ENCODE measurements around the gene PEMT.

PEMT gene

DNA sequence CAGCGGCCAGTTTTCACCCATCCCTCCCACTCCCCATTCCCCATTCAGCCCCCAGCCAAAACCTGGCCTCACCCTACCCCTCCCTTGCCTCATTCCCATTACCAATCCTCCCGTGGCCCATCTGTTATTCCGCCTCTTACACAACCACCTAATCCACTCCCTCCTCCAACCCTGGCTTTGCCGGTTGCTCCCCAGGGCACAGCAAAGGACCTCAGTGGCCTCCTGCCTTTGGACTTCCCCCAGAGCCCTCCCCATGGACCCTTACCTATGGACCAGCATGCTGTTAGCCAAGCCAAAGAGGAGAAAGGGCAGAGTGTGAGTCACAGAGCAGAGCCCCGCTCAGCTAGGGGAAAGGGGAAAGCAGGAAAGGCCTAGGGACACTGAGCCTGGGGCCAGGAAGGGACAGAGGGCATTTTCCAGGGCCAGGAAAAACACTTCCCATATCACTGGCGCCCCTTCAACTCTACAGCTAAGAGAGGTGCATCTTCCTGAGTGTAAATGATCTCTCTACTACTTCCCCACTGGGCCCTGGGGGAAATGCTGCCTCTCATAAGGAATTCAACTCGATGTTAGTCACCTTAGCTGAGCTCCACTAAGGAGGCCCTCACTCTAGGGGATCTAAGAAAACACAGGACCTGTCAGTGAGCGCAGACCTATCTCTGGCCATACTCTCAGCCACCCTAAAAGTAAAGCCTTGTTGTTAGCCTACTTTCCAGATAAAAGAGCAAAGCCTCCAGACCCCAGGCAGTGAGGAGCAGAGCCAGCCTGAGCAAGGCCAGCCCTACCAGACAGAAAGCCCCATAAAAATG, 10.6 kb downstream of the PEMT start:
- no peak overlapping the region for H3K4me2 ChIP-seq (ENCODE audit: low read length)
- H3K27ac ChIP-seq (ENCODE audit: low read depth, low read length, poor library complexity, severe bottlenecking) = no peak overlapping the region
- TF ChIP-seq, protein P1, sequence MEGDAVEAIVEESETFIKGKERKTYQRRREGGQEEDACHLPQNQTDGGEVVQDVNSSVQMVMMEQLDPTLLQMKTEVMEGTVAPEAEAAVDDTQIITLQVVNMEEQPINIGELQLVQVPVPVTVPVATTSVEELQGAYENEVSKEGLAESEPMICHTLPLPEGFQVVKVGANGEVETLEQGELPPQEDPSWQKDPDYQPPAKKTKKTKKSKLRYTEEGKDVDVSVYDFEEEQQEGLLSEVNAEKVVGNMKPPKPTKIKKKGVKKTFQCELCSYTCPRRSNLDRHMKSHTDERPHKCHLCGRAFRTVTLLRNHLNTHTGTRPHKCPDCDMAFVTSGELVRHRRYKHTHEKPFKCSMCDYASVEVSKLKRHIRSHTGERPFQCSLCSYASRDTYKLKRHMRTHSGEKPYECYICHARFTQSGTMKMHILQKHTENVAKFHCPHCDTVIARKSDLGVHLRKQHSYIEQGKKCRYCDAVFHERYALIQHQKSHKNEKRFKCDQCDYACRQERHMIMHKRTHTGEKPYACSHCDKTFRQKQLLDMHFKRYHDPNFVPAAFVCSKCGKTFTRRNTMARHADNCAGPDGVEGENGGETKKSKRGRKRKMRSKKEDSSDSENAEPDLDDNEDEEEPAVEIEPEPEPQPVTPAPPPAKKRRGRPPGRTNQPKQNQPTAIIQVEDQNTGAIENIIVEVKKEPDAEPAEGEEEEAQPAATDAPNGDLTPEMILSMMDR (IDR thresholded peaks at IDR 0.05; ENCODE audit: low read length) = no peak
- H3F3A ChIP-seq (ENCODE audit: insufficient read depth, low read length) = no peaks in the 10 kb centered on the region
- H4K20me1 ChIP-seq (ENCODE audit: insufficient read depth, low read length) = no peaks in the 10 kb centered on the region
- no peak overlapping the region for H3K4me3 ChIP-seq (ENCODE audit: low read depth, low read length, poor library complexity, severe bottlenecking)
- no peaks in the 10 kb centered on the region for H3K4me1 ChIP-seq (ENCODE audit: insufficient read depth, low read length, severe bottlenecking)
- no peaks in the 10 kb centered on the region for H3K79me2 ChIP-seq (ENCODE audit: insufficient read depth, low read length)
- no peaks in the 10 kb centered on the region for H3K27me3 ChIP-seq (ENCODE audit: insufficient read depth, low read length)
- no peaks in the 10 kb centered on the region for H3K9me2 ChIP-seq (ENCODE audit: low read depth, low read length)
- no peaks in the 10 kb centered on the region for H3K36me3 ChIP-seq (ENCODE audit: insufficient read depth, low read length)
- H3K9me3 ChIP-seq (ENCODE audit: low read length) = no peaks in the 10 kb centered on the region
- no peak overlapping the region for H2AFZ ChIP-seq (ENCODE audit: low read length)
- H3K9ac ChIP-seq (ENCODE audit: low read length) = no peak overlapping the region

DNA sequence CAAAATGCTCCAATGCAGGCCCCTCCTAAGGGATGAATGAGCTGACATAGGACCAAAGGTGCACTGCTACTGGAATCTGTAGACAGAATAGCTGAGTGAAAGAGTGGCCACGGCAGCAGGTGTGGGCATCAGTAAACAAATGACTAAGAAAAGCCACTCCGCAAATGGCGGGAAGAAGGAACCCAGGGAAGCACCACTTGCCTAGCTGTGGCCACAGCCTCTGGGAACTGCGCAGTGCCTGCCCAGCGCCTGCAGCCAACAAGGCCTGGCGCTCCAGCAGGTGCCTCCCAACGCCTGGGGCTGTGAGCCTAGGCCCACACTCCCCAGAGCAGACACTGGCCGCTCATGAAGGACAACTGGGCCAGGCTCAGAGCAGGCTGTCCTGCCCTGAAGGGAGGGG, 11.8 kb downstream of the PEMT start:
- Histone ChIP-seq H3K4me1 (ENCODE audit: insufficient read depth, low read length, severe bottlenecking) (no peaks in the 10 kb centered on the region), H3K4me3 (ENCODE audit: low read depth, low read length, poor library complexity, severe bottlenecking) (no peak overlapping the region), H3K9me3 (ENCODE audit: low read length) (no peaks in the 10 kb centered on the region), H3K9ac (ENCODE audit: low read length) (no peak overlapping the region), H3K4me2 (ENCODE audit: low read length) (no peak overlapping the region), H3K79me2 (ENCODE audit: insufficient read depth, low read length) (no peaks in the 10 kb centered on the region), H3F3A (ENCODE audit: insufficient read depth, low read length) (no peaks in the 10 kb centered on the region), H2AFZ (ENCODE audit: low read length) (no peak overlapping the region), H3K27me3 (ENCODE audit: insufficient read depth, low read length) (no peaks in the 10 kb centered on the region), H4K20me1 (ENCODE audit: insufficient read depth, low read length) (no peaks in the 10 kb centered on the region), H3K36me3 (ENCODE audit: insufficient read depth, low read length) (no peaks in the 10 kb centered on the region), H3K9me2 (ENCODE audit: low read depth, low read length) (no peaks in the 10 kb centered on the region), H3K27ac (ENCODE audit: low read depth, low read length, poor library complexity, severe bottlenecking) (no peak overlapping the region)
- TF ChIP-seq EZH2 (IDR thresholded peaks at IDR 0.05; ENCODE audit: borderline replicate concordance, low read length) = no peak
- TF ChIP-seq, protein P1 (IDR thresholded peaks at IDR 0.05; ENCODE audit: low read length) = no peak

DNA sequence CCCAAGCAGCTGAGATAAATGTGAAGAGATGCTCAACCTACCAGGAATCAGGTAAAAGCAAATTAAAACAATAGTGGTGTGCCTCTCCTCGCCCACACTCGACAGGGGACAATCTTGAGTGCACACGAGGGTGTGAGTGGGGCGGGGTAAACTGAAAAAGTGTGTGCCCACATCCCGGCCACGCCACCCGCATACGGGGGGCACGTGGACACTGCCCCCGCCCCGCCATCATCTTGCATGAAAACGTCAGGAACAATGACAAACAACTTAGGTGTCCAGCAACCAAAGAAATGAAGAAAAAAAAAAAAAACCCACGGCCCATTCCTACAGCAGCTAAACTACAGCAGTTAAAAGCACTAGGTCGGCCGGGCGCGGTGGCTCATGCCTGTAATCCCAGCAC, 14.1 kb downstream of the PEMT start:
- Histone ChIP-seq H3K36me3 (ENCODE audit: insufficient read depth, low read length) (no peaks in the 10 kb centered on the region), H3K4me3 (ENCODE audit: low read depth, low read length, poor library complexity, severe bottlenecking) (no peak overlapping the region), H2AFZ (ENCODE audit: low read length) (no peak overlapping the region), H3K4me1 (ENCODE audit: insufficient read depth, low read length, severe bottlenecking) (no peaks in the 10 kb centered on the region), H3K9me3 (ENCODE audit: low read length) (no peaks in the 10 kb centered on the region), H3K9ac (ENCODE audit: low read length) (no peak overlapping the region), H3F3A (ENCODE audit: insufficient read depth, low read length) (no peaks in the 10 kb centered on the region), H4K20me1 (ENCODE audit: insufficient read depth, low read length) (no peaks in the 10 kb centered on the region), H3K79me2 (ENCODE audit: insufficient read depth, low read length) (no peaks in the 10 kb centered on the region), H3K27me3 (ENCODE audit: insufficient read depth, low read length) (no peaks in the 10 kb centered on the region), H3K27ac (ENCODE audit: low read depth, low read length, poor library complexity, severe bottlenecking) (no peak overlapping the region), H3K9me2 (ENCODE audit: low read depth, low read length) (no peaks in the 10 kb centered on the region), H3K4me2 (ENCODE audit: low read length) (no peak overlapping the region)
- TF ChIP-seq, protein P1 (IDR thresholded peaks at IDR 0.05; ENCODE audit: low read length) = no peak
- no peak for TF ChIP-seq EZH2 (IDR thresholded peaks at IDR 0.05; ENCODE audit: borderline replicate concordance, low read length)
